MM.1S (cell line): ENCODE measurements around the gene MED27.

Source experiments
- EZH2 ChIP-seq: fragments of 300-600 bp; sonication (generic); optimal IDR thresholded peaks from 2 replicates; pipeline ENCODE3; 2017; ENCODE audit warnings: low read depth, mild to moderate bottlenecking, antibody characterized with exemption, low read length, mixed read lengths
- TF ChIP-seq, protein P1 (sequence below): fragments of 300-600 bp; sonication (generic); IDR thresholded peaks from 2 replicates; pipeline ENCODE4 v1.5.1; 2016; ENCODE audit warnings: antibody characterized with exemption, low read length, mixed read lengths

DNA sequence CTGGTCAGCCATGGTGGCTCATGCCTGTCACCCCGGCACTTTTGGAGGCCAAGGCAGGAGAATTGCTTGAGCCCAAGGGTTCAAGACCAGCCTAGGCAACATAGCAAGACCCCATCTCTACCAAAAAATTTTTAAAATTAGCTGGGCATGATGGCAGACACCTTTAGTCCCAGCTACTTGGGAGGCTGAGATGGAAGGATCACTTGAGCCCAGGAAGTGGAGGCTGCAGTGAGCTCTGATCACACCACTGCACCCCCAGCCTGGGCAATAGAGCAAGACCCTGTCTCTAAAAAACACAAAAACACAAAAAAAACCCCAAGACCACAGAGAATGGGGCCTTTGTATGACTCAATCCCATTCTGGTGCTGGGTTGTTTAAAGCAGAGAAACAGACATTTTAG lies 44.0 kb downstream of the MED27 start:
- TF ChIP-seq, protein P1, sequence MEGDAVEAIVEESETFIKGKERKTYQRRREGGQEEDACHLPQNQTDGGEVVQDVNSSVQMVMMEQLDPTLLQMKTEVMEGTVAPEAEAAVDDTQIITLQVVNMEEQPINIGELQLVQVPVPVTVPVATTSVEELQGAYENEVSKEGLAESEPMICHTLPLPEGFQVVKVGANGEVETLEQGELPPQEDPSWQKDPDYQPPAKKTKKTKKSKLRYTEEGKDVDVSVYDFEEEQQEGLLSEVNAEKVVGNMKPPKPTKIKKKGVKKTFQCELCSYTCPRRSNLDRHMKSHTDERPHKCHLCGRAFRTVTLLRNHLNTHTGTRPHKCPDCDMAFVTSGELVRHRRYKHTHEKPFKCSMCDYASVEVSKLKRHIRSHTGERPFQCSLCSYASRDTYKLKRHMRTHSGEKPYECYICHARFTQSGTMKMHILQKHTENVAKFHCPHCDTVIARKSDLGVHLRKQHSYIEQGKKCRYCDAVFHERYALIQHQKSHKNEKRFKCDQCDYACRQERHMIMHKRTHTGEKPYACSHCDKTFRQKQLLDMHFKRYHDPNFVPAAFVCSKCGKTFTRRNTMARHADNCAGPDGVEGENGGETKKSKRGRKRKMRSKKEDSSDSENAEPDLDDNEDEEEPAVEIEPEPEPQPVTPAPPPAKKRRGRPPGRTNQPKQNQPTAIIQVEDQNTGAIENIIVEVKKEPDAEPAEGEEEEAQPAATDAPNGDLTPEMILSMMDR: no peak
- no peak for TF ChIP-seq EZH2
